ENCODE measurements around the gene FXYD4.

DNA sequence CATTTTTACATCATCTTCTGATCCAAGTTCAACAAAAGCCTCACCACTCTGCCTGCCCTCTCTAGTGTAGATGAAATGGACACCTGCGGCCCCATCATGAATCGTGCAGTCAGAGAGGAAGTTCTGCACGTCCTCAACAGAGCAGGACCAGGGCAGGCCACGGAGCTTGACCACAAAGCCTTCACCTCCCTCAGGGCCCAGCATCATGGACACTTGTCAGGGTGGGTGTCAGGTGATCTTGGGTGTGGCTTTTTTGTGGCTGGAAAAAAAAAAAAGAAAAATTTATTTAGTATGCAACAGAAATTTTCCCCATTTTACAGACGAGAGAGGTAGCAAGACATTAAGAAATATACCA, 16.2 kb downstream of the FXYD4 start:
- no peak for TF ChIP-seq POLR2A (IDR thresholded peaks at IDR 0.05)
- TF ChIP-seq, protein P1, sequence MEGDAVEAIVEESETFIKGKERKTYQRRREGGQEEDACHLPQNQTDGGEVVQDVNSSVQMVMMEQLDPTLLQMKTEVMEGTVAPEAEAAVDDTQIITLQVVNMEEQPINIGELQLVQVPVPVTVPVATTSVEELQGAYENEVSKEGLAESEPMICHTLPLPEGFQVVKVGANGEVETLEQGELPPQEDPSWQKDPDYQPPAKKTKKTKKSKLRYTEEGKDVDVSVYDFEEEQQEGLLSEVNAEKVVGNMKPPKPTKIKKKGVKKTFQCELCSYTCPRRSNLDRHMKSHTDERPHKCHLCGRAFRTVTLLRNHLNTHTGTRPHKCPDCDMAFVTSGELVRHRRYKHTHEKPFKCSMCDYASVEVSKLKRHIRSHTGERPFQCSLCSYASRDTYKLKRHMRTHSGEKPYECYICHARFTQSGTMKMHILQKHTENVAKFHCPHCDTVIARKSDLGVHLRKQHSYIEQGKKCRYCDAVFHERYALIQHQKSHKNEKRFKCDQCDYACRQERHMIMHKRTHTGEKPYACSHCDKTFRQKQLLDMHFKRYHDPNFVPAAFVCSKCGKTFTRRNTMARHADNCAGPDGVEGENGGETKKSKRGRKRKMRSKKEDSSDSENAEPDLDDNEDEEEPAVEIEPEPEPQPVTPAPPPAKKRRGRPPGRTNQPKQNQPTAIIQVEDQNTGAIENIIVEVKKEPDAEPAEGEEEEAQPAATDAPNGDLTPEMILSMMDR (IDR thresholded peaks at IDR 0.05), result no peak
